Measurements from ENCODE around the gene LPIN1.
"Not testable (repeated sequence)": the region's sequence is repeated elsewhere in the genome, so short reads cannot be mapped to it uniquely, and the experiment has no call there.

Gene LPIN1

DNA sequence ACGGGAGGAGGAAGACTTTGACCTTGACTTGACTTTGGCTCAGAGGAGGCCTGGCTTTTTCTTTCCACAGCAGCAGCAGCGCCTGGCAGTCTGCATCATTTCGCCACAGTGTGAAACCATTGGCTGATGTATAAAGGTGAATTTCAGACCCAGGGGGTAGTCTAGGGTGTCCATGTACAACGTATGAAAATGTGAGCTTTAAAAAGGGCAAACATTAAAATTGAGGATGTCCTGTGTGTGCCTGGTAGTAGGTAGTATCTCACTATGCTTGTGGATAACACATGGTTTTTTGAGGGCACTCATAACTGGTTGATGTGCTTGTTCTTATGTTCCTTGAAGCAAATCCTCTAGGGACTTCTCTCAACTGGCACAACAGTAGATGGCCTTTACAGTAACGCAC lies 86.1 kb downstream of the LPIN1 start:
- no peak for DNase-seq (ENCODE audit: low spot score)

DNA sequence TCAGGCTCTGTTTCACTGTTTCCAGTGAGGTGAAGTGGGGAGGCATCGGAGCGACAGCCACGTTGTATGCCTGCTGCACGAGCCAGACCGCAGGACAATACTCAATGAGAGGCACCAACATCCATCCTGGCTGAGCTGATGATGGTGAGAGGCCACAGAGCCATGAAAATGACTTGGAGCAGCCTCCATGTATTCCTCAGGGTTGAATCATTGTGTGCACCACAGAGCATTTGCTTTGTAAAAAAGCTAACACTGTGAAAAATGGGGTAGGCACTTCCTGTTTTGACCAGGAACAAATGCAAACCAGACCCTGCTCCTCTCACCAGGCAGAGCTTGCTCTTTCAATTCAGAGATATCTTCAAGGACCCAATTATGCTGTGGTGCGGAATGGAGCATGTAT lies 87.2 kb downstream of the LPIN1 start:
- DNase-seq (ENCODE audit: low spot score) = no peak

DNA sequence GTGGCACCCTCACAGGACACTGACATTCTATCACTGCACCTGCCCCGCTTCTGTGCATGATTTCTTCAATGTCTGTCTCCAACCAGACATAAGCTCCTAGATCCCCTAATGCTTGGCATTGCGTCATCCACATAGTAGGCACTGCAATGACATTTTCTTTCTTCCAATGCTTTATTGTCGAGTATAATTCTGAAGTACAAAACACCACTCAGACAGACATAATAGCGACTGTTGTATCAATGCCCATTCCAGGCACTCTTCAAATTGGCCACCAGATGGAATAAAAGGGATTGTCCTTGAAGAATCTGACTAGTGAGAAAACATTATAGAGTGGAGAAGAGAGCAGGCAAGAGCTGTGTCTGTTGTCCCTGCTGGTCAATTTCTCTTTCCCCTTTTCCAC lies 89.0 kb downstream of the LPIN1 start:
- DNase-seq (ENCODE audit: low spot score) = no peak

DNA sequence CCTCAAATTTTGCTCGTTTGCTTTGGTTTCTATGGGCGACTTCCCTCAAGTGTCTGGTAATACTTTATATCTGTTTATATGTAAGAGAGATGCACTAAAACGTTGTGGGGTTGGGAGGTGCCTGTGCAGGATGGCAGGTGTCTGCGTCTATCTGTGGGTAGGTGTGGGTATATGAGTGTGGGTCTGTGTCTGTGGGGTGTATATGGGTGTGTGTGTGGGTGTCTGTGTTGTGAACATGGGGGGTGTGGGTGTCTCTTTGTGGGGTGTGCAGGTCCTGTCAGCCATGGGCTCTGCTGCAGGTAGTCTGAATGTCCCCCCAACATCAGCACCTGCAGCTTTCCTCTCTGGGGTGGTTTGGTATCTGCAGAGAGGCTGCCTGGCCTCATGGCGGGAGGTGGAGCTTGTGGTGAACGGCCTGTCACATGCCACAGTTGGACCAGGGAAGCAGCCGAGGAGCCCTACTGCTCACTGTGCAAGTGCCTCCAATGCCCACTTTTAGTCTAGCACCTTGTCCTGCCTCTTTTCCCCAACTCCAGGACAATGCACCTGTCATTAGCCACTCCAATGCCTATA lies 90.3 kb downstream of the LPIN1 start:
- DNase-seq (ENCODE audit: low spot score) = no peak

DNA sequence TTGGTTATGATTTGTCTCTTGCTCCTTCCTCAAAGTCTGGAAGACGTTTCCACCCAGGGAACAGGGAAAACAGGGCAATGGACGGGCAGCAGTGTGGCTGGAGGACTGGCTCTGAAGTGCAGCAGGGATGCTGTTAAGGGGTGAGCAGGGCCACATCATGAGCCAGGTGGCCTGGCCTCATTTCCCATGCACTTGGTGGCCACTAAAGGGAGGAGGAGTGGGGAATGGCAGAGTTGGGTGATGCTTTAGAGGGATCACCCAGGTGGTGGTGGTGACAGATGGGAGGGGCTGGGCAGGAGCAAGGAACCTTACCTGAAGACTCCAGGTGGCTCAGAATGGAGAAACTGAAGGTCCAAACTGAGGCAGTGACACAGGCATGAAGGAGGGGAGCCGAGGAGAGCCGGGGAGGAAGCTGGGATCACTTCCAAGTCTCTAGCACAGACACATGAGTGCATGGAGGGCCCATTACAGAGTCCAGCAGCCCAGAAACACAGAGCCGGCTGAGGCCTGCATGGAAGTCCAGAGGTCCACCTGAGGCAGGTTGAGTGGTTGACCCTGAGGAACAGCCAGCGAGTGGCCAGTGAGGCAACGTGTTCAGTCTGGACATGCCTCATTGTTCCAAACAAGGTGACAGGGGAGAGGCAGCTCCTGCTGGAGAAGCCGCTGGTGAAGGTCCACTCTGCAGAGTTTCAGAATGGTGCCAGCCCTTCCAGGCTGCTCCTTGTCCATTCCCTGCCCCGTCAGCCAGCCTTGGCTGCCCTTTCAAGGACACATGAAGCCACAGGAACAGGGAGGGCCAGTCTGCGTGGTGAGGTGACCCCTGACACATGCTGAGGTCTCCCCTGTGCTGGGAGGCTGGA lies 91.7 kb downstream of the LPIN1 start:
- no peak for DNase-seq (ENCODE audit: low spot score)

DNA sequence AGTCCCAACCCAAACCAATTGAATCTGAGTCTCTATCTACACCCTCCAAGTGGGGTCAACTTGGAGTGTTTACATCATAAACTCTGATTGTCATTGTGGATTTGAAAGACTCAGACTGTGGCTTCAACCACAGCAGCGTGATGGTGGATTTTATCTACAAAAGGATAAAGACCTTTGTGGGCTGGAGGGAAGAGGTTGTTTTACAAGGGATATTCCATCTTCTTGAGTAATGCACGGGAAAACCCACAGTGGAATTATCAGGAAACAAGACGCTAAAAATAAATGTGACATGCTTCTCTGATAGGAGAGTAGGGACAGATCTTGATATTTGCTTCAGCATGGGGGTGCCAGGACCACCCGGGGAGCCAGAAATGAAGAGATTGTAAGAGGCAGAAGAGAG lies 93.5 kb downstream of the LPIN1 start:
- DNase-seq (ENCODE audit: low spot score) = no peak

DNA sequence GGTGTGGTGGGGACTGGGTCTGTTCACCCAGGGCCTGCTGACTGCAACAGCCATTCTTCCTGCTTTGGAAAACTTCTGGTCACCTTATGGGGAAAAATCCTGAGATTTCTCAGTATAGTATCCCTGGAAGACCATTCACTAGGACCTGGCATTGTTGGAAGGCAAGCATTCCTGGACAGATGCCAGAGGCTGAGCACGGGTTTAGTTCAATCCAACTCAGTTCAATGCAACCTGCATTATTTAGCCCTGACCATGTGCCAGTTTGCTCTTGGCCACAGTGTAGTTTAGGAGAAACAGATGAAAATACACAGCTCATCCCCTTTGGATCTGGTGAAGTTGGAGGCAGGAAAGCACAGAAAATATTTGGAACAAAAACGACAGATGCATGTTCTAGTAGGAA lies 95.9 kb downstream of the LPIN1 start:
- DNase-seq (ENCODE audit: low spot score) = no peak

DNA sequence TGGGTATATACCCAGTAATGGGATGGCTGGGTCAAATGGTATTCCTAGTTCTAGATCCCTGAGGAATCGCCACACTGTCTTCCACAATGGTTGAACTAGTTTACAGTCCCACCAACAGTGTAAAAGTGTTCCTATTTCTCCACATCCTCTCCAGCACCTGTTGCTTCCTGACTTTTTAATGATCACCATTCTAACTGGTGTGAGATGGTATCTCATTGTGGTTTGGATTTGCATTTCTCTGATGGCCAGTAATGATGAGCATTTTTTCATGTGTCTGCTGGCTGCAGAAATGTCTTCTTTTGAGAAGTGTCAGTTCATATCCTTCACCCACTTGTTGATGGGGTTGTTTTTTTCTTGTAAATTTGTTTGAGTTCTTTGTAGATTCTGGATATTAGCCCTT lies 98.4 kb downstream of the LPIN1 start:
- not testable (repeated sequence) for DNase-seq (ENCODE audit: low spot score)

DNA sequence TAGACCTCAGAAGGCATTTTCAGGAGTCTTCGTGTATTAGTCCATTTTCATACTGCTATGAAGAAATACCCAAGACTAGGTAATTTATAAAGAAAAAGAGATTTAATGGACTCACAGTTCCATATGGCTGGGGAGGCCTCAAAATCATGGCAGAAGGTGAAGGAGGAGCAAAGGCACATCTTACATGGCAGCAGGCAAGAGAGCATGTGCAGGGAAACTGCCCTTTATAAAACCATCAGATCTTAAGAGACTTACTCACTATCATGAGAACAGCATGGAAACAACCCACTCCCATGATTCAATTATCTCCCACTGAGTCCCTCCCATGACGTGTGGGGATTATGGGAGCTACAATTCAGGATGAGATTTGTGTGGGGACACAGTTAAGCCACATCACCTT lies 101.5 kb downstream of the LPIN1 start:
- not testable (repeated sequence) for DNase-seq (ENCODE audit: low spot score)

DNA sequence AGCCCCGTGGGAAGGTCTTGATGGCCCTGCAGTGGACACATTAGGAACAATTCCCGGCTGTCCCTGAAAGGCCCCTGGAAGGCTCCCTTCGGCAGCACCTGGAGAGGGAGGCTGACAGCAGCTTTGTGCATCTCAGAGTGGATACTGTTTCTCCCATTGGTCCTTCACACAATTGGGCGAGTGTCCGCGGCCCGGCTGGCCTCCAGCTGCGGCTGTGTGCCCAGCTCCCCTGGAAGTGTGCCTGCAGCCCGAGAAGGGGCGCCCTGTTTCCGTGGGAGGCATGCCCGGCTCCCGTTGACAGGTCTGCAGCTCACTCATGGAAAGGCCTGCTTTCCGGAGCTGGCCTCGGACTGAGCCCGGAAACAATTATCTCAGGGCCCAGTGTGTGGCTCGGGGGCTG lies 103.7 kb downstream of the LPIN1 start:
- DNase-seq (ENCODE audit: low spot score) = no peak

DNA sequence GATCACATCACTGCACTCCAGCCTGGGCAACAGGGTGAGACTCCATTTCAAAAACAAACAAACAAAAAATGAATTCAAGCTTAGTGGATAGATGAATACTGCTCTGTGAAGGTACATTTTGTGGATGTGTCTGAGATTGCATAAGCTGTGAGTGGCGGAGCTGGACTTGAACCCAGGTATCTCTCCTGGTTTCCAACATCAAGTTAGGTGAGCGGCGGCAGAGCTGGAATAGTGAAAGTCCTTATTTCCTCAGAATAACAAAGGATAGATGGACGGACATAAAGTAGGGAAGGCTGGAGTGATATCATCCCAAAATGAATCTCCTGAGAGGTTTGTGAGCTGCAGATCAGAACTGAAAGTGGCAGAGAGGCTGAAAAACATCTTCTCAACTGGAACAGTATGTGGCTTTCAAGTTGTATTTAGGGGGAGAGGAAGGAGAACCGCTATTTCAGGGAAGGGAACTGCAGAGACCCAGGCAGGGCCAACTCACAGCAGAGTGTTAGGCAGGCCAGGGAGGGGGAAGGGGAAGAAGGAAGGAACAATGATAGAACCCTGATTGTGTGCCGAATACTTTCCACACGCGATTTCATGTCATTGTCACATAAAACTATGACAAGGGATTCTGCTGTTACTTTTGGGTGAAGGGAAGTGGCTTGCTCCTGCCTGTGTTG lies 106.2 kb downstream of the LPIN1 start:
- DNase-seq (ENCODE audit: low spot score) = no peak

DNA sequence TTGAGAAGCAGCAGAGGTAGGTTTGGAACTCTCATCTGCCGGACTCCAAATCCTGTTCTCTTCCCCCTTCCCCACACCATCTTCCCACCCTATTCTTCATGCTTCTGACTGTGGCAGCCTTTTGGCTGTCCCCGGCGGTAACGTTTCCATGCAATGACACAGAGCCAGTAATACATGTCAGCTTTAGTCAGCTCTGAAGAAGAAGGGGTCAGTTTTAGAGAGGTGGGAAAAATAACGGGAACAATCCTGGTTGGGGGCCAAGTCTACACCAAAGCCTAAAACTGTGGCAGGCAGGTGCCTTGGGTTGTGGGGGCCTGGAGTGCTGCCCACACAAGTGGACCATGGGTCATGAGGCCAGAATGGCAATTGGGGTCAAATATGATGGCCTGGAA lies 106.8 kb downstream of the LPIN1 start:
- DNase-seq (ENCODE audit: low spot score) = no peak

DNA sequence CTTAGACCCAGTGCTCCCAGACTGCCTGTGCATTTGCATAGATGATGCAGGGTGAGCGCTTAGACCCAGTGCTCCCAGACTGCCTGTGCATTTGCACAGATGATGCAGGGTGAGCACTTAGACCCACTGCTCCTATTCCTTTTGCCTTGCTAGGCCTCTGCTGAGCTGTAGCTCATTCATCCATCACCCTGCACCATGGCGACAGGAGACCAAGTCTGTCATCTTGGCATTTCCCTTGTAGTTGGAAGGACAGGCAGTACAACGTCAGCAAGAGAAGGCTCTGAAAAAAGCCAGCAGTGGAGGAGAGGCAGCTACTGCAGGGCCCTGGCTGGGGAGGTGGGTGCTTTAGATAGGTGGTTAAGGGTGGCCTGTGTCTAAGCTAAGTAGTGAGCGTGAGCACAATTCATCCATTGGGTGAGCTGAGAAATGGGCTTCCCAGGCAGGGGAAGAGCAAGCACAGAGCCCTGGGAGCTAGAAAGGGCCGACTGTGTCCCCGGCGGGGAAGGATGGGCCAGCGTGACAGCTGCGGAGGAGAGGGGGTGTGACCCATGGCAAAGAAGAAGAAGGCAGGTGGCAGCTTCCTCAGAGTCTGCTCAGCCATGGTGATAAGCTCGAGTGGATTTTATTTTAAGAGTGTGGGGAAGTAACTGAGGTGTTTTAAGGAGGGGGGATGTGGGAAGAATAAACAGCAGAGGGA lies 108.8 kb downstream of the LPIN1 start:
- no peak for DNase-seq (ENCODE audit: low spot score)

DNA sequence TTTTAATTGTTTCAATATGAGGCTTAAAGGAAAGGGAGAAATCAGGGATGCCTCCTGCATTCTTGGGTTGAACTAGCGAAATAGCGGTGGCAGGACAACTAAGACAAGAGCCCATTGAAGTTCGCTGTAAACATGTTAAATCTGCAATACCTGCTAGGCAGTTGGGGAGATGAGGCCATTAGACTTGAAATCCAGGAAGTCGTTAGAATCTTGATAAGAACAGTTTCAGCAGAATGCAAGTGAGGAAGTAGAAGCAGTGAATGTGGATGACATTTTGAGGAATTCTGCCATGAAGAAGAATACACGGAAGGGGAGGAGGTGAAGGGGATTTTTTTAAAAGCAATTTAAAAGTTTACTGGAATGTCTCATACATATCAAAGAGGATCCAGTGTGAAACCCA lies 109.7 kb downstream of the LPIN1 start:
- DNase-seq (ENCODE audit: low spot score) = no peak

DNA sequence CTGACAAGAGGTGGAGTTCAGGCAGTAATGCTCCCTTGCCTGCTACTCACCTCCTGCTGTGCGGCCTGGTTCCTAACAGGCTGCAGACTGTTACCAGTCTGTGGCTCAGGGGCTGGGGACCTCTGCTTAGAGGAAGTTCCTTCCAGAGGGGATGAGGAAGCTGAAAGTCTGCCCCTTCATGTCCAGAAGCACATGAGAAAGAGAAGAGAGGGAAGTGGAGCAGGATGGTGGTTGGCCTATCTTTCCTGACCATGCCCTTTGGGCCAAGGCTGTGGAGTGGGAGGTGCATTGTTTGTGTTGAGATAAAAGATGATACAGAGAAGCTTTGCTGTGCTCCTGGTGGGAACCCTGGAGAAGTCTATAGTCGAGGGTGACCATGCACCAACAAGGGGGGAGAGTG lies 112.5 kb downstream of the LPIN1 start:
- no peak for DNase-seq (ENCODE audit: low spot score)

DNA sequence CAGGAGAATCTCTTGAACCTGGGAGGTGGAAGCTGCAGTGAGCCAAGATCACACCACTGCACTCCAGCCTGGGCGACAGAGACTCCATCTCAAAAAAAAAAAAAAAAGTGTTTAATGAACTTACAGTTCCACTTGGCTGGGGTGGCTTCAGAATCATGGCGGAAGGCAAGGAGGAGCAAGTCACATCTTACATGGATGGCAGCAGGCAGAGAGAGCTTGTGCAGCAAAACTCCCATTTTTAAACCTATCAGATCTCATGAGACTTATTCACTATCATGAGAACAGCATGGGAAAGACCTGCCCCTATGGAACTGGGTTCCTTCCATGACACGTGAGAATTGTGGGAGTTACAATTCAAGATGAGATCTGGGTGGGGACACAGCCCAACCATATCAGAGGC lies 113.5 kb downstream of the LPIN1 start:
- DNase-seq (ENCODE audit: low spot score) = not testable (repeated sequence)

DNA sequence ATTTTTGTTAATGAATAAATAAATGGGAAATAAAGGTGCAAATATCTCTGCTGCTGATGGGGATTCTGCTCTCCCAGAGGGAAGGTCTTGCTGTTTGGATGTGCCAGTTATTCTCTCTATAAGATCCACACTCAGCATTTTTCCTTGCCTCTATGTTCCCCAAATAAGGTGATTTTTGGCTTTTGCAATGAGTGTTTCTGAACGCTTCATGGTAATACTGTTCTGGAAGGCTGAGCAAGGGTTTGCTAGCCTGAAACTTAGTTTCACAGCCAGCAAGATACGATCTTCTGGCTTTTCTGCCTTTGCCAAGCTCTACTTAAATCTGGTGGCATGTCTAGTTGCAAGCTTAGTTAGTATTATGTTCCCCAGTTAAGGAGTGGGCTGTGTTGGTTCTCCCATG lies 114.6 kb downstream of the LPIN1 start:
- no peak for DNase-seq (ENCODE audit: low spot score)

DNA sequence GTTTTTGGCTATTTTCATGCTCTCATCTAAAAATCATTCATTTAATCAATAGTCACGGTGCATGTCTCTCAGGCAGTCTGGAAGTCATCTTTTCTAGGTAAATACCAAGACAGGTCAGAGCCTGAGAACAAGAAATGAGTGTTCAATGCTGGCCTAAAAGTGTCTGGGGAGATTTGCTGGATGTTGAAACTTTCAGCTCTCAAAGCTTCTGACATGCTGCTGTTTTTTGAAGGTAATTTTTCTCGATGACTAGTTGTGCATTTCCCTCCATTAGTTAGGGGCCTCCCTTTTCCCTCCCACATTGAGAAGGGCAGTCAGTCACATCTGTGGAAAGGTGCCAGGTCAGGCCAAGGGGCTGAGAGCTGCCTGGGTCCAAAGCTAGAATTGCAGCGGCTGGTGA lies 115.6 kb downstream of the LPIN1 start:
- DNase-seq (ENCODE audit: low spot score) = no peak

DNA sequence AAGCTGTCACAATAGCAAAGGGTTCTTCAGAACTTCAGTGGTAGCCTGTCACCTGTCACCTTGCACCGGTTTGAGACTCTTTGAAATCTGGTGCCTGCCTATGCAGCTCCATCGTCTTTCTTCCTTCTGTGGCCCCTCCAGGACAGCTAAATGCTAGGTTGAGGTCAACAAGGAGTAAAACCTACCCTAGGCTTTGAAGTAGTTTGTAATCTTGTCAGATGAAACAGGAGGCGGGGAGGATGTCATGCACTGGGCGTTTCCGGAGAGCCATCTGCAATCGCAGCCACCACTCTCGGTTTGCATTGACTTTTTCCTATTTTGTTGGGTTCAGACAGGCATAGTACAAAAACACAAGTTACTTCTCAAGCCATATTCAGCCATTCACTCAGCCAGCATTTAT lies 116.7 kb downstream of the LPIN1 start:
- peak; percentile 11 for DNase-seq (ENCODE audit: low spot score)

DNA sequence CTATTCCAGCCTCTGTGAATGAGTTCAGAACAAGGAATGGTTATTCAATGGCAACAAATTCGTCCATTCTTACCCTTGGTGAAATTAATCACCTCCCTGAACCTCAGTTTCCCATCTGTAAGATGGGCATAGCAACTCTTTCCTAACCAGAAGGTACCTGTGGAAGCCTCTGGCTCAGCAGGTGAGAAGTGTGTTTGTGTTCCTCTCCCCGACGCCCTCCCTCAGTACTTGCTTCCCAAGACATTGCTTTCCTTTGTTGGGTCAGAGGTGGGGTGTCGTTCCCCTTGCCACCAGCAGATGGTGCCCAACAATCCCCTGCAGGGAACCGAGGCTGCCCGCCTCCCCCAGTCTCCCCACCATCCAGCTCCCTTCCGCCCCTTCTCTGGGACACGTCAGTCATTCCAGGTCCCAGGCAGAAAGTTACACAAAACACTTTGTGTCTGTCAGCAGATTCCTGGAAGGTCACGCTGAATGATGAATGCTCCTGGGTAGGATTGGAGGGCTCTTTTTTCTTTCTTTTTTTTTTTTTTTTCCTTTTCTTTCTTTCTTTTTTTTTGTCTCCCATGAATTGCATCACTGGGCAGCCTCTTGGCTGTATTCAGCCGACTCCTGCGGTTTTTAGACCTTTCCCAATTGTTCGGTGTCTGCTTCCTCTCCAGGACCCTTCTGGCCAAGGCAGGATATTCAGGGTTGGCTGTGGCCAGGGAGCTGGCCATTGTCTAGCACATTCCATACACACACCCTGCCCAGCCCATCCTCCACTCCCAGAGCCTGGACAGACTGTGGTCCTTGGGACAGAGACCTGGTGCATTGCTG lies 117.3 kb downstream of the LPIN1 start:
- DNase-seq (ENCODE audit: low spot score) = peak; percentile 69

DNA sequence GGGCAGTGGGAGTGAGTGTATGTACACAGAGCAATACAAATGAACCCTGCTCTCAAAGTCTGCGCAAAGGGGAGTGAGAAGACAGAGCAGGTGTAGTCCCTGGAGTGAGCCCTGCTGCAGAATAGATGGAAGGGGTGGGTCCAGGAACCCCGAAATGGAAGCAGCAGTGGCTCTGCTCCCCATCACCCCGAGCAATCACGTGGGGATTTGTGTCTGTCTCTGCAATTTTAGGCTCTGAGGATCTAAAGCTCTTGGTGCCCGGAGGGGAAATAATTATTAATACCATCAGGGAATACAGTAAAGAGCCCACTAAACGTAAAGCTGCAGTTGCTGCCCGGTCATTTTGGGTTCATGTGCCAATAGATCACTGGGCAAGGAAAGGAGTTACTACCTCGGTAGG lies 118.3 kb downstream of the LPIN1 start:
- DNase-seq (ENCODE audit: low spot score) = no peak

DNA sequence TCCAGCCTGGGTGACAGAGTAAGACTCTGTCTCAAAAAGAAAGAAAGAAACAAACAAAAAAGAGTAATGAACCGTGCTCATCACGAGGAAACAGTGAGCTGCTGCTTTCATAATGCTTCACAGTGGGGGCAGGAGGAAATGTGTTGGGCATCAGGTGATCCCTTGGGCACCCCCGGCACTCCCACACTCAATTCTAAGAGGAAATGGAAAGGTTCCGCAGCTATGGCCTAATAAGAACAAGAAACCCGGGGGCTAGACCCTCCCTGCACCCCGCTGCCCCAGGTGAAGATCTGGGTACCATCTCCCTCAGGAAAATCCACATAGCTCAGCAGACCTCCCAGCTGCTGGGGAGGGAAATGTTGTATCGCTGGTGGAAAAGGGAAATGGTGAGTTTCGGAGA lies 118.9 kb downstream of the LPIN1 start:
- DNase-seq (ENCODE audit: low spot score) = no peak
